Upper lobe of left lung (tissue), 4 donors: ENCODE data around the gene DCAF15.

ENCODE experiments used
- CTCF ChIP-seq, 6 experiments: fragments of 450-650 bp in 4 of 6; fragments of 200-600 bp in 2 of 6; sonication (generic) in 2 of 6; IDR thresholded peaks; one replicate each; pipeline ENCODE4 v1.5.1; 2016 to 2019; ENCODE audit warnings: antibody characterized with exemption in 6 of 6
- EP300 ChIP-seq, 4 donors: sonication (generic); formaldehyde crosslinking; IDR thresholded peaks; one replicate each; pipeline ENCODE4 v1.5.1; 2017; ENCODE audit warnings: antibody characterized with exemption in 4 of 4, control low read depth in 2 of 4
- POLR2A ChIP-seq, 4 donors: fragments of 450-650 bp; IDR thresholded peaks; one replicate each; pipeline ENCODE4 v1.5.1; 2016 to 2017; ENCODE audit warnings: antibody characterized with exemption in 4 of 4, mild to moderate bottlenecking in 2 of 4
- POLR2AphosphoS5 ChIP-seq, 2 donors: sonication (generic); formaldehyde crosslinking; IDR thresholded peaks; one replicate each; pipeline ENCODE4 v1.5.1; 2017; ENCODE audit warnings: antibody characterized with exemption in 2 of 2

- TF ChIP-seq EP300 (IDR thresholded peaks at IDR 0.05) = no peak
- no peak for TF ChIP-seq POLR2A (IDR thresholded peaks at IDR 0.05)
- no peak for TF ChIP-seq CTCF (IDR thresholded peaks at IDR 0.05)
- no peak for TF ChIP-seq POLR2AphosphoS5 (IDR thresholded peaks at IDR 0.05)
Observed at GRCh38 chr19:13932149-13932637, 20.1 kb upstream of the DCAF15 start.
